Stimulated activated naive CD4-positive, alpha-beta T cell treated with Interleukin-2 at 50 U/mL for 16 hours (primary cell): ENCODE results near the gene GPR137B.

ENCODE experiments used
- DNase-seq: peaks from one replicate; lab custom pipeline; 2025; lab: John Stamatoyannopoulos, UW

The GPR137B gene

GRCh38 chr1:236142253-236143103, at the start of gene GPR137B:
GPR137B (plus strand) TSS chr1:236142539; CDS start chr1:236142623, 84 bp downstream.
- DNase-seq, result peak; percentile 61

GRCh38 chr1:236092899-236093298, 49.4 kb upstream of the GPR137B start:
- no peak for DNase-seq

GRCh38 chr1:236095705-236096520, 46.4 kb upstream of the GPR137B start:
- no peak for DNase-seq

- peak; percentile 88 for DNase-seq
Observed at GRCh38 chr1:236096660-236097482, 45.5 kb upstream of the GPR137B start.

GRCh38 chr1:236098267-236098666, 44.1 kb upstream of the GPR137B start:
- DNase-seq, result no peak

GRCh38 chr1:236099355-236099974, 42.9 kb upstream of the GPR137B start:
- DNase-seq, result no peak

GRCh38 chr1:236100799-236101198, 41.5 kb upstream of the GPR137B start:
- DNase-seq, result no peak

GRCh38 chr1:236101233-236102200, 40.8 kb upstream of the GPR137B start:
- DNase-seq, result no peak

GRCh38 chr1:236102611-236103010, 39.7 kb upstream of the GPR137B start:
- DNase-seq, result no peak

GRCh38 chr1:236103059-236103458, 39.3 kb upstream of the GPR137B start:
- no peak for DNase-seq

- DNase-seq, result peak; percentile 24
Observed at GRCh38 chr1:236103646-236104218, 38.6 kb upstream of the GPR137B start.

GRCh38 chr1:236107121-236107907, 35.0 kb upstream of the GPR137B start:
- no peak for DNase-seq

GRCh38 chr1:236108027-236108648, 34.2 kb upstream of the GPR137B start:
- DNase-seq, result no peak

- DNase-seq, result no peak
Observed at GRCh38 chr1:236110137-236110536, 32.2 kb upstream of the GPR137B start.

GRCh38 chr1:236111527-236112331, 30.6 kb upstream of the GPR137B start:
- no peak for DNase-seq

GRCh38 chr1:236112332-236112627, 30.1 kb upstream of the GPR137B start:
- DNase-seq, result no peak

GRCh38 chr1:236113324-236114032, 28.9 kb upstream of the GPR137B start:
- no peak for DNase-seq
